C4-2B (cell line): ENCODE results near the gene SMKR1.
"Not testable (repeated sequence)": the region's sequence is repeated elsewhere in the genome, so short reads cannot be mapped to it uniquely, and the experiment has no call there.

Experiments used
- ZFX ChIP-seq: fragments of 450-650 bp; IDR thresholded peaks from 2 replicates; pipeline ENCODE4 v1.6.1; 2017
- TF ChIP-seq, protein P1 (sequence below): fragments of 450-650 bp; conservative IDR thresholded peaks from 2 replicates; pipeline ENCODE4 v1.5.1; 2017; ENCODE audit warnings: mild to moderate bottlenecking

DNA sequence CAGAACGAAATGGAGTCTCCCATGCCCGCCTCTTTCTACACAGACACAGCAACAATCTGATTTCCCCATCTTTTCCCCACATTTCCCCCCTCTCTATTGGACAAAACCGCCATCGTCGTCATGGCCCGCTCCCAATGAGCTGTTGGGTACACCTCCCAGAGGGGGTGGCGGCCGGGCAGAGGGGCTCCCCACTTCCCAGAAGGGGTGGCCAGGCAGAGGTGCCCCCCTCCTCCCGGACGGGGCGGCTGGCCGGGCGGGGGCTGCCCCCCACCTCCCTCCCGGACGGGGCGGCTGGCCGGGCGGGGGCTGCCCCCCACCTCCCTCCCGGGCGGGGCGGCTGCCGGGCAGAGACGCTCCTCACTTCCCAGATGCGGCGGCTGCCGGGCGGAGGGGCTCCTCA, 26.4 kb upstream of the SMKR1 start:
- TF ChIP-seq, protein P1, sequence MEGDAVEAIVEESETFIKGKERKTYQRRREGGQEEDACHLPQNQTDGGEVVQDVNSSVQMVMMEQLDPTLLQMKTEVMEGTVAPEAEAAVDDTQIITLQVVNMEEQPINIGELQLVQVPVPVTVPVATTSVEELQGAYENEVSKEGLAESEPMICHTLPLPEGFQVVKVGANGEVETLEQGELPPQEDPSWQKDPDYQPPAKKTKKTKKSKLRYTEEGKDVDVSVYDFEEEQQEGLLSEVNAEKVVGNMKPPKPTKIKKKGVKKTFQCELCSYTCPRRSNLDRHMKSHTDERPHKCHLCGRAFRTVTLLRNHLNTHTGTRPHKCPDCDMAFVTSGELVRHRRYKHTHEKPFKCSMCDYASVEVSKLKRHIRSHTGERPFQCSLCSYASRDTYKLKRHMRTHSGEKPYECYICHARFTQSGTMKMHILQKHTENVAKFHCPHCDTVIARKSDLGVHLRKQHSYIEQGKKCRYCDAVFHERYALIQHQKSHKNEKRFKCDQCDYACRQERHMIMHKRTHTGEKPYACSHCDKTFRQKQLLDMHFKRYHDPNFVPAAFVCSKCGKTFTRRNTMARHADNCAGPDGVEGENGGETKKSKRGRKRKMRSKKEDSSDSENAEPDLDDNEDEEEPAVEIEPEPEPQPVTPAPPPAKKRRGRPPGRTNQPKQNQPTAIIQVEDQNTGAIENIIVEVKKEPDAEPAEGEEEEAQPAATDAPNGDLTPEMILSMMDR: not testable (repeated sequence)
- not testable (repeated sequence) for TF ChIP-seq ZFX
